Endothelial cell of umbilical vein (primary cell): ENCODE results near the gene IPO9. TPM values are rescaled to one million over a fixed set of nuclear protein-coding genes. Genes with fewer than 3 reads are reported as not detected.

Experiments
- BruUV-seq: library from RNA; stranded (reverse); fragments of 400-500 nt; replicated peaks from 2 replicates; lab custom pipeline; 2021; lab: Mats Ljungman, UMichigan
- CTCF ChIA-PET: fragments of 300-600, 350-600 bp; sonication (Branson Sonifier 250); formaldehyde crosslinking; loops from one replicate; lab custom pipeline; 2021; ENCODE audit warnings: antibody characterized with exemption, inconsistent platforms; lab: Charles Lee
- POLR2A ChIA-PET: fragments of 300-600, 350-600 bp; sonication (Branson Sonifier 250); formaldehyde crosslinking; loops from one replicate; lab custom pipeline; 2021; ENCODE audit warnings: antibody characterized with exemption, inconsistent platforms; lab: Charles Lee
- DNase-seq: peaks from one replicate; pipeline ENCODE4 v3.0.0-alpha.2; 2011; ENCODE audit warnings: low read depth, low spot score
- FAIRE-seq: peaks from 2 replicates; lab custom pipeline; 2011; peaks lifted over from hg19 to GRCh38; lab: Jason Lieb, UNC
- H2AFZ ChIP-seq: 2 replicates; pipeline ENCODE4 v1.6.0; 2012; ENCODE audit warnings: low read depth, low read length, control low read depth, inconsistent platforms
- H3K27ac ChIP-seq: 2 replicates; pipeline ENCODE4 v1.5.1; 2011; ENCODE audit warnings: low read depth, mild to moderate bottlenecking, control low read depth, low read length, moderate library complexity; ENCODE audit not compliant: insufficient read depth
- H3K27me3 ChIP-seq, 2 experiments: 2 replicates each; pipeline versions ENCODE4 v1.6.0 to v1.6.1; 2011; ENCODE audit warnings: low read length in 2 of 2, mixed read lengths in 1 of 2; ENCODE audit not compliant: control insufficient read depth in 2 of 2, insufficient read depth in 2 of 2
- H3K36me3 ChIP-seq, 2 experiments: 2 replicates in 1 of 2; 3 replicates in 1 of 2; pipeline ENCODE4 v1.5.1; 2011; ENCODE audit warnings: low read length in 2 of 2, mild to moderate bottlenecking in 1 of 2, moderate library complexity in 1 of 2; ENCODE audit not compliant: control insufficient read depth in 2 of 2, insufficient read depth in 2 of 2; ENCODE audit errors: extremely low read depth in 1 of 2
- H3K4me1 ChIP-seq: 3 replicates; pipeline ENCODE4 v1.5.1; 2011; ENCODE audit warnings: mild to moderate bottlenecking, low read length; ENCODE audit not compliant: control insufficient read depth, insufficient read depth; ENCODE audit errors: extremely low read depth
- H3K4me2 ChIP-seq: 2 replicates; pipeline ENCODE4 v1.6.1; 2011; ENCODE audit warnings: low read length, control low read depth, mixed read lengths; ENCODE audit not compliant: insufficient read depth
- H3K4me3 ChIP-seq, 3 experiments: fragments of 200-600 bp in 1 of 3; sonication (generic), shearing (Covaris generic) in 1 of 3; replicated peaks in 1 of 3; 2 replicates each; pipeline ENCODE4 v1.5.1; 2011 to 2016; ENCODE audit warnings: control low read depth in 3 of 3, low read length in 3 of 3, mild to moderate bottlenecking in 2 of 3, inconsistent platforms in 1 of 3, low read depth in 1 of 3, moderate library complexity in 1 of 3; ENCODE audit not compliant: insufficient read depth in 1 of 3
- H3K79me2 ChIP-seq: 2 replicates; pipeline ENCODE4 v1.6.0; 2012; ENCODE audit warnings: low read length, inconsistent platforms; ENCODE audit not compliant: control insufficient read depth, insufficient read depth
- H3K9ac ChIP-seq: replicated peaks from 2 replicates; pipeline ENCODE3; 2011; ENCODE audit warnings: low read length, control low read depth; ENCODE audit not compliant: insufficient read depth; ENCODE audit errors: extremely low read depth
- H3K9me1 ChIP-seq: replicated peaks from 3 replicates; pipeline ENCODE4 v1.6.0; 2011; ENCODE audit warnings: mild to moderate bottlenecking, low read length; ENCODE audit not compliant: control insufficient read depth, insufficient read depth; ENCODE audit errors: extremely low read depth
- H3K9me3 ChIP-seq: replicated peaks from 2 replicates; pipeline ENCODE4 v1.5.1; 2012; ENCODE audit warnings: low read length, inconsistent platforms; ENCODE audit not compliant: control insufficient read depth, insufficient read depth
- H4K20me1 ChIP-seq: replicated peaks from 2 replicates; pipeline ENCODE3; 2011; ENCODE audit warnings: mild to moderate bottlenecking, low read length; ENCODE audit not compliant: control insufficient read depth, insufficient read depth; ENCODE audit errors: extremely low read depth
- FOS ChIP-seq: IDR thresholded peaks from 2 replicates; pipeline ENCODE4 v1.6.1; 2011; ENCODE audit warnings: mild to moderate bottlenecking, low read length, moderate library complexity, borderline replicate concordance; ENCODE audit not compliant: insufficient read depth
- GATA2 ChIP-seq: IDR thresholded peaks from 2 replicates; pipeline ENCODE4 v1.7.0; 2011; ENCODE audit warnings: low read depth, mild to moderate bottlenecking, moderate library complexity, mixed read lengths, low read length; ENCODE audit not compliant: insufficient read length, insufficient read depth
- JUN ChIP-seq: IDR thresholded peaks from 2 replicates; pipeline ENCODE4 v1.6.1; 2011; ENCODE audit warnings: borderline replicate concordance, low read depth; ENCODE audit not compliant: insufficient read length, insufficient read depth
- MAX ChIP-seq: IDR thresholded peaks from 2 replicates; pipeline ENCODE4 v1.6.1; 2011; ENCODE audit not compliant: insufficient read depth, insufficient read length
- MYC ChIP-seq: IDR thresholded peaks from one replicate; pipeline ENCODE4 v1.6.1; 2011; ENCODE audit warnings: mild to moderate bottlenecking, low read depth, low read length
- POLR2A ChIP-seq: IDR thresholded peaks from 2 replicates; pipeline ENCODE4 v1.6.1; 2012; ENCODE audit warnings: low read depth, mild to moderate bottlenecking, control low read depth, low read length
- POLR2AphosphoS5 ChIP-seq: IDR thresholded peaks from 2 replicates; pipeline ENCODE4 v1.6.1; 2012; ENCODE audit warnings: low read depth, mild to moderate bottlenecking, control low read depth, low read length, moderate library complexity; ENCODE audit not compliant: insufficient read depth
- dilution Hi-C: fragments of 300-500 bp; cut with MboI; formaldehyde crosslinking; loops from one replicate; pipeline ENCODE4 v1.15.0; 2019; ENCODE audit warnings: low sequenced_read_pairs; ENCODE audit not compliant: extremely low pct_ligation_motif_present
- intact Hi-C: fragments of 100-400 bp; cut with micrococcal nuclease; formaldehyde crosslinking; loops from one replicate; pipeline ENCODE4 v1.10.0; 2022
- polyA plus RNA-seq, 4 experiments: library from polyadenylated mRNA; depleted of rRNA in 3 of 4; stranded (reverse) in 3 of 4; unstranded in 1 of 4; fragments of >200 nt; gene quantifications; 2 replicates each; pipeline versions ENCODE4 v1.2.1 to v1.2.3, GENCODE V29; 2011 to 2012; ENCODE audit warnings: missing spikeins in 1 of 4
- total RNA-seq: library from RNA; stranded (reverse); gene quantifications from 2 replicates; pipeline ENCODE4 v1.2.3, GENCODE V29; 2021

IPO9 gene
- total and polyA plus RNA-seq, 2 donors (not counting 3 experiments of a cell fraction or from before 2014, with no cell fraction given): 53.4 to 104 TPM

- H3K9me3 ChIP-seq: no peaks in the 10 kb centered on the region
- DNase-seq: peak; percentile 88
- H3K9me1 ChIP-seq: no peaks in the 10 kb centered on the region
- FAIRE-seq: peak; percentile 96
- no peak for TF ChIP-seq MAX
- TF ChIP-seq POLR2AphosphoS5: peak; percentile 71
- peak; percentile 58 for TF ChIP-seq GATA2
- TF ChIP-seq JUN: no peak
- peak; percentile 56 for TF ChIP-seq FOS
- no peak for TF ChIP-seq MYC
- no peak for TF ChIP-seq POLR2A
- H3K36me3 ChIP-seq: peaks cover 14 to 31% of the 10 kb centered on the region in 2 experiments
- POLR2A ChIA-PET: interaction anchor here (1.9 to 2.0 kb wide), 2 partner anchors 76 to 79 kb away, joined by 5 read pairs; no protein-coding TSS in a partner anchor
- dilution Hi-C loops: no loop called here
- no peak overlapping the region for H2AFZ ChIP-seq
- no peaks in the 10 kb centered on the region for H4K20me1 ChIP-seq
- H3K4me2 ChIP-seq: peak overlapping the region; percentile 53
- H3K4me3 ChIP-seq: no peak overlapping the region
- H3K27me3 ChIP-seq: no peaks in the 10 kb centered on the region
- peak overlapping the region; percentile 50 for H3K9ac ChIP-seq
- intact Hi-C loops: loop anchor here (1.0 to 5.0 kb wide), 3 partner anchors 19 to 154 kb away; no protein-coding TSS in a partner anchor
- peak overlapping the region; percentile 76 for H3K27ac ChIP-seq
- CTCF ChIA-PET: interaction anchor here (0.7 to 20.2 kb wide), 18 partner anchors 12 to 279 kb away, joined by 3 to 970 read pairs (median 6); no protein-coding TSS in a partner anchor
- peaks cover 51% of the 10 kb centered on the region for H3K4me1 ChIP-seq
- no TSS peak for BruUV-seq
- H3K79me2 ChIP-seq: no peaks in the 10 kb centered on the region
Observed at GRCh38 chr1:201791779-201792173, 37.2 kb upstream of the IPO9 start.
